ENCODE data around the gene SOHLH1.

DNA sequence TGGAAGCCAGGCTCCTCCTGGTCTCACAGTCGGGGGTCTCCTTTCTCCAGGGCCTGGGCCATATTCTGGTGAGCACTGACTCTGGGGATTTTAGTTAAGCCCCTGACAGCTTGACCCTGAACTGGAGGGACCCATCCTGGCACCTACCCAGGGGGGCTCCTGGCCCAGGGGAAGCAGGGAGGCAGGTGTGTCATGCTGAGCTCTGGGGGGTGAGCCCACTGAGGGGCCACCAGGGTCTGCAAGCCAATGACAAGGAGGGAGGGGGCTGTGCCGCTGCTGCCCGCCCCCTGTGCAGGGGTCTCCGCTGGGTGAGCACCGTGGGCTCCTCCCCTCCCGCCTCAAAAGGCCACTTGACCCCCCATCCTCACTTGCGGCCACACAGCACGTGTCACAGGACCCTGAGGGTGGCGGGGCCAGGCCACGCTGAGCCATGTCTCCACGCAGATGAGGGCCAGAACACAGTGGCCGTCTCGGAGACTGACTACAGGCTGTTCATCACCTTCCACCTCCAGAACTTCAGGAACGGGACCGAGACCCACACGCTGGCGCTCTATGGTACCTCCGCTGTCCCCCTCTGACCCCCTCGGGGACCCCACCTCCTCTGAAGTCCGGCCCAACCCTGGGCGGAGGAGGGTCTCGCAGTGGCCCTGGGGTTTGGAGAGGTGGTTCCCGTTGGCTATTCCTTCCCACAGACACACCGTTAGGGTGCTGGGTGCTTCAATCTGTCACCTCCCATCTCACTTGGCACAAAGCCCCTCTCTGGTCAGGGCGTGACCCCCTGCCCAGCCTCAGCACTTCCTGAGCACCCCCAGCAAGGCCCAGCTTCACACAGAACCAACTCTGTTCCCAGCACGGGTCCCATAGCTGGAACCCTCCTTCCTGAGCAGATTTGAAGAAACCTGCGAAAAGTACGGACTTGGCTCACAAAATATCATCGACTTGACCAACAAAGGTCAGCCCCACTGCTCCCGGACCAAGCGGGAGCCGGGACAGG lies 34.2 kb downstream of the SOHLH1 start:
- TF ChIP-seq, protein P1, sequence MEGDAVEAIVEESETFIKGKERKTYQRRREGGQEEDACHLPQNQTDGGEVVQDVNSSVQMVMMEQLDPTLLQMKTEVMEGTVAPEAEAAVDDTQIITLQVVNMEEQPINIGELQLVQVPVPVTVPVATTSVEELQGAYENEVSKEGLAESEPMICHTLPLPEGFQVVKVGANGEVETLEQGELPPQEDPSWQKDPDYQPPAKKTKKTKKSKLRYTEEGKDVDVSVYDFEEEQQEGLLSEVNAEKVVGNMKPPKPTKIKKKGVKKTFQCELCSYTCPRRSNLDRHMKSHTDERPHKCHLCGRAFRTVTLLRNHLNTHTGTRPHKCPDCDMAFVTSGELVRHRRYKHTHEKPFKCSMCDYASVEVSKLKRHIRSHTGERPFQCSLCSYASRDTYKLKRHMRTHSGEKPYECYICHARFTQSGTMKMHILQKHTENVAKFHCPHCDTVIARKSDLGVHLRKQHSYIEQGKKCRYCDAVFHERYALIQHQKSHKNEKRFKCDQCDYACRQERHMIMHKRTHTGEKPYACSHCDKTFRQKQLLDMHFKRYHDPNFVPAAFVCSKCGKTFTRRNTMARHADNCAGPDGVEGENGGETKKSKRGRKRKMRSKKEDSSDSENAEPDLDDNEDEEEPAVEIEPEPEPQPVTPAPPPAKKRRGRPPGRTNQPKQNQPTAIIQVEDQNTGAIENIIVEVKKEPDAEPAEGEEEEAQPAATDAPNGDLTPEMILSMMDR (conservative IDR thresholded peaks at IDR 0.05; ENCODE audit: low read depth, low read length): no peak
- no peak for TF ChIP-seq EZH2 (IDR thresholded peaks at IDR 0.05; ENCODE audit: borderline replicate concordance, low read depth, low read length, poor library complexity, severe bottlenecking)

Measured in A673 (cell line).